ENCODE data around the gene SEC23B. TPM values are rescaled to one million over a fixed set of nuclear protein-coding genes. Genes with fewer than 3 reads are reported as not detected.

The SEC23B gene
- total RNA-seq, 1 experiment from 2014 or later, result 67.1 TPM

- no peaks in the 10 kb centered on the region for H3K9me3 Mint-ChIP-seq
- H3K36me3 Mint-ChIP-seq, result peaks cover 81% of the 10 kb centered on the region
- TF ChIP-seq RELA (CRISPR knock-in tag; IDR thresholded peaks at IDR 0.05; ENCODE audit: borderline replicate concordance) (no peak), TEAD4 (CRISPR knock-in tag; IDR thresholded peaks at IDR 0.05) (no peak)
- H3K4me3 Mint-ChIP-seq, result no peak overlapping the region
- ChIA-PET CTCF (no interaction called here), POLR2A (no interaction called here)
- DNase-seq (ENCODE audit: low spot score) (no peak), ATAC-seq (no peak)
- H3K4me1 Mint-ChIP-seq, result no peaks in the 10 kb centered on the region
- H3K27me3 Mint-ChIP-seq (ENCODE audit: low read depth), result no peaks in the 10 kb centered on the region
- H3K27ac Mint-ChIP-seq, result no peak overlapping the region
Observed at GRCh38 chr20:18533491-18533890, 25.8 kb downstream of the SEC23B start.

DNA sequence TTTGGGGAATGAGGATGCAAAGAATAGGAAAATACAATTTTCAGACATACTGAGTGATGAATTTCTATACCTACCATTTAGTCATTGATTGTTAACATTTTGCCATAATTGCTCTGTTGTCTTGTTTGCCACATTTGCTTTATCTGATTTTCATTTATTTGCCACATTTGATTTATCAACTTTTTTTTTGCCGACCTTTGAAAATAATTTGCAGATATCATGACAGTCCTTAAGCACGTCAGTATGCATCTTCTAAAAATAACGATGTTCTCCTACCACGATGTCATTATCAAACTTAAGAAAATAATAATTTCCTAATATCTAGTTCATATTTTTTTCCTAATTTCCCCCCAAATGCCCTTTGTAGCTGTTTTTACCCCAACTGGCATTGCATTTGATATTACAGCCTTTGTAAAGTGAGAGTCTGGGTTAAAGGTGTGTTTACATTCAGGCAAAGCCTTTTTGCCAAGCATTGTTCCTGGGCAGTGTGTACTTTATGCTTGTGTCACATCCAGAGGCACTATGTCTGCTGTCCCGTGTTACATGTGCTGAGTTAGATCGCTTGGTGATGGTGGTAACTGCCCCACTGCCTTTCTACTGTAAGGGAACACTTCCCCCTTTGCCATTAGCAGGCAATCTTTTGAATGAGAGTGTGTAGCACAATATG is 26.4 kb downstream of the SEC23B start:
- Mint-ChIP-seq H3K36me3 (peaks cover 77% of the 10 kb centered on the region), H3K27me3 (ENCODE audit: low read depth) (no peaks in the 10 kb centered on the region), H3K9me3 (no peaks in the 10 kb centered on the region), H3K4me3 (no peak overlapping the region), H3K4me1 (no peaks in the 10 kb centered on the region), H3K27ac (no peak overlapping the region)
- ChIA-PET CTCF (no interaction called here), POLR2A (no interaction called here)
- ATAC-seq (no peak), DNase-seq (ENCODE audit: low spot score) (no peak)
- no peak for TF ChIP-seq EMX1 (CRISPR knock-in tag; IDR thresholded peaks at IDR 0.05)
- TF ChIP-seq SMAD4 (CRISPR knock-in tag; IDR thresholded peaks at IDR 0.05), result no peak
- no peak for TF ChIP-seq USF2 (CRISPR knock-in tag; IDR thresholded peaks at IDR 0.05)
- TF ChIP-seq NFYB (CRISPR knock-in tag; conservative IDR thresholded peaks at IDR 0.05; ENCODE audit: low read depth), result no peak
- TF ChIP-seq, protein P1, sequence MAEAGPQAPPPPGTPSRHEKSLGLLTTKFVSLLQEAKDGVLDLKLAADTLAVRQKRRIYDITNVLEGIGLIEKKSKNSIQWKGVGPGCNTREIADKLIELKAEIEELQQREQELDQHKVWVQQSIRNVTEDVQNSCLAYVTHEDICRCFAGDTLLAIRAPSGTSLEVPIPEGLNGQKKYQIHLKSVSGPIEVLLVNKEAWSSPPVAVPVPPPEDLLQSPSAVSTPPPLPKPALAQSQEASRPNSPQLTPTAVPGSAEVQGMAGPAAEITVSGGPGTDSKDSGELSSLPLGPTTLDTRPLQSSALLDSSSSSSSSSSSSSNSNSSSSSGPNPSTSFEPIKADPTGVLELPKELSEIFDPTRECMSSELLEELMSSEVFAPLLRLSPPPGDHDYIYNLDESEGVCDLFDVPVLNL (CRISPR knock-in tag; IDR thresholded peaks at IDR 0.05; ENCODE audit: borderline replicate concordance, low read depth), result no peak

- ATAC-seq (no peak), DNase-seq (ENCODE audit: low spot score) (no peak)
- H3K36me3 Mint-ChIP-seq, result peaks cover 67% of the 10 kb centered on the region
- H3K27me3 Mint-ChIP-seq (ENCODE audit: low read depth), result no peaks in the 10 kb centered on the region
- no peak for TF ChIP-seq TP53 (CRISPR knock-in tag; IDR thresholded peaks at IDR 0.05)
- TF ChIP-seq GRHL2 (CRISPR knock-in tag; IDR thresholded peaks at IDR 0.05; ENCODE audit: insufficient replicate concordance, severe bottlenecking), result no peak
- no peak for TF ChIP-seq MYBL2 (CRISPR knock-in tag; IDR thresholded peaks at IDR 0.05)
- TF ChIP-seq USF1 (CRISPR knock-in tag; IDR thresholded peaks at IDR 0.05), result no peak
- no peak for TF ChIP-seq E2F5 (CRISPR knock-in tag; IDR thresholded peaks at IDR 0.05)
- TF ChIP-seq RELA (CRISPR knock-in tag; IDR thresholded peaks at IDR 0.05; ENCODE audit: borderline replicate concordance), result no peak
- ChIA-PET CTCF (no interaction called here), POLR2A (no interaction called here)
- no peaks in the 10 kb centered on the region for H3K4me1 Mint-ChIP-seq
- no peak overlapping the region for H3K27ac Mint-ChIP-seq
- no peaks in the 10 kb centered on the region for H3K9me3 Mint-ChIP-seq
- no peak overlapping the region for H3K4me3 Mint-ChIP-seq
Observed at GRCh38 chr20:18537651-18538050, 29.9 kb downstream of the SEC23B start.

DNA sequence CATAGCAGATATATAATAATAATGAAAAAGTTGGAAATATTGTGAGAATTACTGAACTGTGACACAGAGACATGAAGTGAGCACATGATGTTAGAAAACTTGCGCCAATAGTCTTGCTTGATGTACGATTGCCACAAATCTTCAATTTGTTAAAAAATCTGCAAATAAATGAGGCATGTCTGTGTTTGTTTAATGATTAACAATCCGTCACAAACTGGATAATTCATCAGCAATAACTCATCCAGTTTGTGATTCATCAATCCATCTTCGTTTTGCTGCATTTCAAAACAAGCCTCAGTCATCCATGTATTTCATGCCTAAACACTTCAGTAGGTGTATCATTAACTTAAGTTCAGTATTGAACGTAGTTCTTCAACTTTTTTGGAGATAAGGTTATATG is 34.0 kb downstream of the SEC23B start:
- Mint-ChIP-seq H3K4me1 (no peaks in the 10 kb centered on the region), H3K27ac (no peak overlapping the region), H3K36me3 (peaks cover 57% of the 10 kb centered on the region), H3K9me3 (no peaks in the 10 kb centered on the region), H3K27me3 (ENCODE audit: low read depth) (no peaks in the 10 kb centered on the region), H3K4me3 (no peak overlapping the region)
- ChIA-PET POLR2A (no interaction called here), CTCF (no interaction called here)
- no peak for ATAC-seq
- no peak for DNase-seq (ENCODE audit: low spot score)
- no peak for TF ChIP-seq ZMAT4 (CRISPR knock-in tag; IDR thresholded peaks at IDR 0.05)

Data from WTC11 (cell line).